Measurements from ENCODE around the gene CCDC89. TPM values are rescaled to one million over a fixed set of nuclear protein-coding genes. Genes with fewer than 3 reads are reported as not detected.

Gene CCDC89
- total and polyA plus RNA-seq, 10 of the 15 experiments (the other 5 are each of a cell fraction or from before 2014, with no cell fraction given) = 0.11 to 0.15 TPM; not detected in 8

DNA sequence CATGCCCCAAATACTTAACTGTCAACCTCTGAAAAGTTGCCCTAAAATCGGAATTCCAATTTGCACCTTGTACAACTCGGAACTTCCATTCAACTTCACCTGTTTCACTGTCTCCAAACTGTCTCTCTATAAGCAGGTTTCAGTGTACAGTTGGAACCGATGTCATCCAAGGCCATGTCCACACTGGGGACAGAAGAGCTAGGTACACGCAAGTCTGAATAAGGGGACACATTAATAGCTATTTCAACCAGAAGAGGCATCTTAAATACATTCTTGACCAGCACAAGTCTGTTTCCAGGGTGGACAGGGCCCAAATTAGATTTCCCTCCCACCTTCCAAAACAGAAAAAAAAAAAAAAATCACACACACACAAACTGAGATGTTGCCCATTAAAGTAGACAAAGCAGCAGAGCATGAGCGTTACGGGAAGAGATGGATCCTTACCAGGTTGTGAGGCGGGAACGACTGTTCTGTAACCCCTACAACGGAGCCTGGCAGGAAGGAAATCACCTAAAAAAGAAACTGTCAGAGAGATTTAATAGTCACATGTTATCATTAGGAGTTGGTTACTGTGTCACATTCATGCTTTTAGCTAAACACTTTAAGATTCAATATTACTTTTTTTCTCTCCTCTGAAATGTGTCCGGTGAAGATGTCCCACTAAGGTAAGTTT is 22.8 kb downstream of the CCDC89 start (continued):
- TF ChIP-seq, protein P1, sequence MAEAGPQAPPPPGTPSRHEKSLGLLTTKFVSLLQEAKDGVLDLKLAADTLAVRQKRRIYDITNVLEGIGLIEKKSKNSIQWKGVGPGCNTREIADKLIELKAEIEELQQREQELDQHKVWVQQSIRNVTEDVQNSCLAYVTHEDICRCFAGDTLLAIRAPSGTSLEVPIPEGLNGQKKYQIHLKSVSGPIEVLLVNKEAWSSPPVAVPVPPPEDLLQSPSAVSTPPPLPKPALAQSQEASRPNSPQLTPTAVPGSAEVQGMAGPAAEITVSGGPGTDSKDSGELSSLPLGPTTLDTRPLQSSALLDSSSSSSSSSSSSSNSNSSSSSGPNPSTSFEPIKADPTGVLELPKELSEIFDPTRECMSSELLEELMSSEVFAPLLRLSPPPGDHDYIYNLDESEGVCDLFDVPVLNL (IDR thresholded peaks at IDR 0.05; ENCODE audit: low read depth, low read length) = no peak
- TF ChIP-seq PAX5 (IDR thresholded peaks at IDR 0.05; ENCODE audit: borderline replicate concordance, low read depth, low read length) (no peak), SUZ12 (IDR thresholded peaks at IDR 0.05; ENCODE audit: unreplicated experiment) (no peak), CBFB (IDR thresholded peaks at IDR 0.05; ENCODE audit: low read depth) (no peak), POLR2AphosphoS5 (IDR thresholded peaks at IDR 0.05; ENCODE audit: low read length) (no peak; the same call in 1 of the 2 replicates), CREM (IDR thresholded peaks at IDR 0.05; ENCODE audit: low read depth) (no peak), BACH1 (IDR thresholded peaks at IDR 0.05; ENCODE audit: borderline replicate concordance) (no peak)
- TF ChIP-seq, protein P2, sequence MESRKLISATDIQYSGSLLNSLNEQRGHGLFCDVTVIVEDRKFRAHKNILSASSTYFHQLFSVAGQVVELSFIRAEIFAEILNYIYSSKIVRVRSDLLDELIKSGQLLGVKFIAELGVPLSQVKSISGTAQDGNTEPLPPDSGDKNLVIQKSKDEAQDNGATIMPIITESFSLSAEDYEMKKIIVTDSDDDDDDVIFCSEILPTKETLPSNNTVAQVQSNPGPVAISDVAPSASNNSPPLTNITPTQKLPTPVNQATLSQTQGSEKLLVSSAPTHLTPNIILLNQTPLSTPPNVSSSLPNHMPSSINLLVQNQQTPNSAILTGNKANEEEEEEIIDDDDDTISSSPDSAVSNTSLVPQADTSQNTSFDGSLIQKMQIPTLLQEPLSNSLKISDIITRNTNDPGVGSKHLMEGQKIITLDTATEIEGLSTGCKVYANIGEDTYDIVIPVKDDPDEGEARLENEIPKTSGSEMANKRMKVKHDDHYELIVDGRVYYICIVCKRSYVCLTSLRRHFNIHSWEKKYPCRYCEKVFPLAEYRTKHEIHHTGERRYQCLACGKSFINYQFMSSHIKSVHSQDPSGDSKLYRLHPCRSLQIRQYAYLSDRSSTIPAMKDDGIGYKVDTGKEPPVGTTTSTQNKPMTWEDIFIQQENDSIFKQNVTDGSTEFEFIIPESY (IDR thresholded peaks at IDR 0.05) = no peak

Measured in GM12878 (cell line).